Measurements from ENCODE around the gene SP6.

The SP6 gene

DNA sequence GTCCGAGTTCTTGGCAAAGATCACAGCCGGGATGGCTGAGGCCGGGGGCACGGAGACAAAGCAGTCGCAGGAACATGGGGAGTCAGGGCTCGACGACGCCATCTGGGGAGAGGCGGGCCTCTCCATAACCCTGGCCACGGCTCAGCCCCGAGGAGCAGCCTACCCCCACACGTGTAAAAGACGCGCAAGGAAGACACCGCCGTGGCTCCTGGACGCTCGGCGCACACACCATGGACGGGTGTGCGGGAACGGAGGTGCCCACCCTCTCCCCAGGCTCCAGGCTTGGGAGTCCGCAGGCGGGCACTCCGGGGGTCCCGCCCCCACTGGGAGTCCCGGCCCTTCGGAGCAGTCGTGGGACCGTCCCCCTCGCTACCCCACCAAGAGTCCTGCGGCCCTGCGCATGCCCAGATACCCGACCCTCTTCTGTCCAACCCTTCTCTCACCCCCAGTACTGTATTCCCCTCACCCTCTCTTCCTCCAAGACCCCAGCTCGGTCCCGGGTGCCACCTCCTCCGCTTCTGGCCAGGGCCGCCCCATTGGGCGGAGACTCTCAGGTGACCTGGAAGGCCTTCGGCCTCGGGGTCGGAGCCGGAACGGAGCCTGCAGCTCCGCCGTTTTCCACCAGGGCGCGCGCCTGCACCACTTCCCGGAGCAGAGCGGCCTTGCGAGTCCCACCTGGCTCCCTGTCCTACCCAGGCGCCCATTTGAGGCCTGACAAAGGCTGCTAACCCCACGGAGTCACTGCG, 10.0 kb downstream of the SP6 start, which contains the start of gene SCRN2:
Gene SCRN2 (minus strand): TSS at position 532 of the 746 bp plus-strand sequence. CDS start 430 bp downstream, at position 102.
- WGBS, result 1% methylated on average over 55 of the region's 55 CpGs
- Histone ChIP-seq H3K4me1 (ENCODE audit: insufficient read depth, low read length) (peaks cover 9% of the 10 kb centered on the region; the same call in 1 of the 2 replicates), H3K36me3 (ENCODE audit: insufficient read depth, low read length) (peaks cover 11% of the 10 kb centered on the region; the same call in 1 of the 2 replicates), H3K27me3 (ENCODE audit: insufficient read depth, low read length) (peaks cover 11% of the 10 kb centered on the region), H3K27ac (ENCODE audit: low read depth, low read length) (no peak within 1 kb of the TSS), H3K9ac (ENCODE audit: low read depth, low read length) (peak within 1 kb of the TSS; percentile 69), H3K9me3 (ENCODE audit: insufficient read depth, low read depth, low read length) (no peaks in the 10 kb centered on the region), H3K4me3 (ENCODE audit: low read length) (peak within 1 kb of the TSS; percentile 77)

DNA sequence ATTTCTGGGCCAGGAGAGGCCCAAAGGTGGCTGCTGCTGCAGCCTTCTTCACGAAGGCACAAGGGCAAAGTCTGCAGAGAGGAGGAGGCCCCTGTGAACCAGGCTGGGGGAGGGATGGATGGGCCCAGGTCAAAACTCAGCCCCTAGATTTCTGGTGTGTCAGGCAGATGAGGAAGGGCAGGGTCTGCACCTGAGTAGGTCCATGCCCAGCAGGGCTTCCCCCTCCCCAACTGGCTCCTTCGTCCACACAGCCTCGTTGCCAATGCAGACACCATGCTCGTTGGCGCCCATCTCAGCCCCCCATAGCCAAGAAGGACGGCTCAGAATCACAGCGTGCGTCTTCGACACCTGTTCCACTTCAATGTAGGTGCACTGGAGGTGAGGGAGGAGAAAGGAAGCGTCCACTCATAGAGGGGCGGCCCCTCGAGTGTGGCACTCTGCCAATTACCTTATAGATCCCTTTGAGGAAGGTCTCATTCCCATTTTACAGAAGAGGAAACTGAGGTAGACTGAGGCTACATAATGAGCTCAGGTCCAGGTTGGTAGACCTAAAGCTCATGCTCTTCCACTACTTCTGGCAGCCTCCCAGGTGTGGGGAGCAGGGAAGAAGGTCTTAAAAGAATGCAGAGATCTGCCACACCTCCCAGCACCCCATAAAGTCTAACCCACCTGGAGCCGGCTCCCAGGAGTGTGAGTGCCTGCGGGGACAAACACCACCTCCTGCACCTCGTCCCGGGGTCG, 10.8 kb downstream of the SP6 start:
- Histone ChIP-seq H3K27ac (ENCODE audit: low read depth, low read length) (no peak overlapping the region), H3K9ac (ENCODE audit: low read depth, low read length) (peak overlapping the region; percentile 69)
- 60% methylated on average over 17 of the region's 17 CpGs for WGBS

DNA sequence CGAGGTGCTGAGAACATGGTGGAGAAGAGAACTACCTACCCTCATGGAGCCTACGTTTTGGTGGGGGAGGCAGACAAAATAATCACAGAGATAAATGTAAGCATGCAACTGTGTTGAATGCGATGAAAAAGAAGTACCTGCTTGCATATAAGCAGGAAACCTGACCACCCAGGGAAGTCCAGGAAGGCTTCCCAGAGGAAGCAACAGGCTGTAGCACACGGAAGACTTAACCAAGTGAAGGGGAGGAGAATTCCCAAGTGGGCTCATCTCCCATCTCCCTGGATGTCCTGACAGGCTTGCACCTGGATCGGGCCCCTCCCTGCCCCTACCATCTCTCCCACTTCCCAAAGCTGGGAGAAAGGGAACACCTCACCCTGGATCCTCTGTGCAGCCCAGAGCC, 11.9 kb downstream of the SP6 start:
- no peak overlapping the region for H3K9ac ChIP-seq (ENCODE audit: low read depth, low read length)
- no peak overlapping the region for H3K27ac ChIP-seq (ENCODE audit: low read depth, low read length)
- H3K4me3 ChIP-seq (ENCODE audit: low read length), result no peak overlapping the region
- no peaks in the 10 kb centered on the region for H3K9me3 ChIP-seq (ENCODE audit: insufficient read depth, low read depth, low read length)
- 96% methylated on average over 5 of the region's 5 CpGs for WGBS
- peaks cover 15% of the 10 kb centered on the region for H3K36me3 ChIP-seq (ENCODE audit: insufficient read depth, low read length)
- peaks cover 5% of the 10 kb centered on the region; the same call in 1 of the 2 replicates for H3K4me1 ChIP-seq (ENCODE audit: insufficient read depth, low read length)
- no peaks in the 10 kb centered on the region; the same call in 1 of the 2 replicates for H3K27me3 ChIP-seq (ENCODE audit: insufficient read depth, low read length)

More for the DNA sequence above, 10.8 kb downstream of the SP6 start:
- H3K4me3 ChIP-seq (ENCODE audit: low read length), result peak overlapping the region; percentile 77
- H3K4me1 ChIP-seq (ENCODE audit: insufficient read depth, low read length), result peaks cover 8% of the 10 kb centered on the region; the same call in 1 of the 2 replicates
- H3K27me3 ChIP-seq (ENCODE audit: insufficient read depth, low read length), result peaks cover 3% of the 10 kb centered on the region
- H3K36me3 ChIP-seq (ENCODE audit: insufficient read depth, low read length), result peaks cover 15% of the 10 kb centered on the region
- no peaks in the 10 kb centered on the region for H3K9me3 ChIP-seq (ENCODE audit: insufficient read depth, low read depth, low read length)

GRCh38 chr17:47838636-47839035, 12.3 kb downstream of the SP6 start:
- H3K4me1 ChIP-seq (ENCODE audit: insufficient read depth, low read length), result peaks cover 5% of the 10 kb centered on the region; the same call in 1 of the 2 replicates
- no peak overlapping the region for H3K9ac ChIP-seq (ENCODE audit: low read depth, low read length)
- H3K27ac ChIP-seq (ENCODE audit: low read depth, low read length), result no peak overlapping the region
- no peak overlapping the region for H3K4me3 ChIP-seq (ENCODE audit: low read length)
- no peaks in the 10 kb centered on the region for H3K27me3 ChIP-seq (ENCODE audit: insufficient read depth, low read length)
- peaks cover 15% of the 10 kb centered on the region for H3K36me3 ChIP-seq (ENCODE audit: insufficient read depth, low read length)
- H3K9me3 ChIP-seq (ENCODE audit: insufficient read depth, low read depth, low read length), result no peaks in the 10 kb centered on the region
- 93% methylated on average over 13 of the region's 13 CpGs for WGBS

DNA sequence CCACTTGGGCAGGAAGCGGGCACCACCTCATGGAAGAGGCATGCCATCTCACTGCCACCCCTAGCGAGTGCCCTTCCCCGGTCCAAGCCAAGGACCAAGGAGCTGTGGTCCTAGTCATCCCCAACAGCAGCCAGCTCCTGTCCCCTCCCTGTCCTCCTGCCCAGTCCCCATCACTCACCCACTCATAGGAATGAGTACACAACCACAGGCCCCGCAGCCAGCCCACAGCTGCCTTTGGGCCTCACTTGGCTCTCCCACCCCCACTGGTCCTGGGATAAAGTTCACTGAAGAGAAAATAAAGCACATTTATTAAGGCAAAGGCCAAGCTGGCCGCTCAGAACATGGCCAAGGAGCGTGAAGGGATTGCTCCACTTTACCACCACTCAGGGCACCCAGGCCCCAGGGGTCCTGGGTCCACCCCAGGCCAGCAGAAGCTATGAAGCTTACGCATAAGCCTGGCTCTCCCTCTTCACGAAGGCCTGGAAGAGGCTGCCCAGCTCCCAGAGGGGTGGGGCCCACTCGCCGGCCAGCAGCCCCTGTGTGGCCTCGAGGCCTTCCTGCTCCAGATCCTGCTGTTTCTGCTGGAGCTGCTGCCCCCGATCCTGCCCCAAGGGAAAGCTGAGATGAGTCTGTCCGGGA, 13.4 kb downstream of the SP6 start:
- 90% methylated on average over 13 of the region's 13 CpGs for WGBS
- H3K4me1 ChIP-seq (ENCODE audit: insufficient read depth, low read length), result no peaks in the 10 kb centered on the region
- H3K27ac ChIP-seq (ENCODE audit: low read depth, low read length), result no peak overlapping the region
- H3K27me3 ChIP-seq (ENCODE audit: insufficient read depth, low read length), result no peaks in the 10 kb centered on the region
- H3K36me3 ChIP-seq (ENCODE audit: insufficient read depth, low read length), result peaks cover 15% of the 10 kb centered on the region
- H3K4me3 ChIP-seq (ENCODE audit: low read length), result no peak overlapping the region
- no peak overlapping the region for H3K9ac ChIP-seq (ENCODE audit: low read depth, low read length)
- H3K9me3 ChIP-seq (ENCODE audit: insufficient read depth, low read depth, low read length), result no peaks in the 10 kb centered on the region

DNA sequence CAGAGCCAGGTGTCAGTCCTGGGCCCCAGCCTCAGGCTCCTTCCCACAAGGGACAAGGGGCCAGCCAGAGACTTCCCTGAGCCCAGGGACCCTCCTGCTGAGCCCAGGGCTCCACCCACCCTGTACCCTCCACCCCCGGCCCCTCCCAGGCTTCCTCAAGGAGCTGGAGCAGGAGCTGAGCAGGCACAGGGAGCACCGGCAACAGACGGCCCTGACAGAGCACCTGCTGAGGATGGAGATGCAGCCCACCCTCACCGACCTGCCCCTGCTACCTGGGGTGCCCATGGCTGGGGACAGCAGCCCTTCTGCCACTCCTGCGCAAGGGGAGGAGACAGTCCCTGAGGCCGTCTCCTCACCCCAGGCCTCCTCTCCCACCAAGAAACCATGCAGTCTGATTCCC, 14.4 kb downstream of the SP6 start:
- H3K4me1 ChIP-seq (ENCODE audit: insufficient read depth, low read length), result no peaks in the 10 kb centered on the region
- no peaks in the 10 kb centered on the region for H3K27me3 ChIP-seq (ENCODE audit: insufficient read depth, low read length)
- peaks cover 15% of the 10 kb centered on the region for H3K36me3 ChIP-seq (ENCODE audit: insufficient read depth, low read length)
- 75% methylated on average over 6 of the region's 6 CpGs for WGBS
- no peak overlapping the region for H3K4me3 ChIP-seq (ENCODE audit: low read length)
- H3K9me3 ChIP-seq (ENCODE audit: insufficient read depth, low read depth, low read length), result no peaks in the 10 kb centered on the region
- H3K9ac ChIP-seq (ENCODE audit: low read depth, low read length), result no peak overlapping the region
- H3K27ac ChIP-seq (ENCODE audit: low read depth, low read length), result no peak overlapping the region

- Histone ChIP-seq H3K27ac (ENCODE audit: low read depth, low read length) (no peak overlapping the region), H3K36me3 (ENCODE audit: insufficient read depth, low read length) (peaks cover 15% of the 10 kb centered on the region), H3K27me3 (ENCODE audit: insufficient read depth, low read length) (no peaks in the 10 kb centered on the region), H3K9ac (ENCODE audit: low read depth, low read length) (no peak overlapping the region), H3K4me1 (ENCODE audit: insufficient read depth, low read length) (no peaks in the 10 kb centered on the region), H3K4me3 (ENCODE audit: low read length) (no peak overlapping the region), H3K9me3 (ENCODE audit: insufficient read depth, low read depth, low read length) (no peaks in the 10 kb centered on the region)
- WGBS, result 96% methylated on average over 4 of the region's 5 CpGs
Measured at GRCh38 chr17:47834756-47835155, 16.2 kb downstream of the SP6 start.

DNA sequence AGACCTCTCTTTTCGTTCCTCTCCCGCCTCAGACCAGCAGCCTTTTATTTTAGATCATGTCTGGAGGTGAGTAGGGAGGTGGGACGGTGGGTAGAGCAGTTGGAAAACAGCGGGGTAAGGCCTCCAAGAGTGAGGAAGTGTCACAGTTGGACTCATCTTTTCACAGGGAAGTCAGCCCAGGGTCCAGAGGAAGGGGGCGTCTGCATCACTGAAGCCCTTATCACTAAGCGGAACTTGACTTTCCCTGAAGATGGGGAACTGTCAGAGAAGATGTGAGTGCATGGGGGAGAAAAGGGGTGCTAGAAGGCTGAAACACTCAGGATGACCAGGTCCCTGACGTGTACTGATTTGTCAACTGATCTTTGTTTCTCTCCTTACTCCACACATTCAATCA, 19.0 kb downstream of the SP6 start:
- Histone ChIP-seq H3K9ac (ENCODE audit: low read depth, low read length) (no peak overlapping the region), H3K27me3 (ENCODE audit: insufficient read depth, low read length) (no peaks in the 10 kb centered on the region), H3K4me3 (ENCODE audit: low read length) (peak overlapping the region; percentile 96), H3K36me3 (ENCODE audit: insufficient read depth, low read length) (peaks cover 21% of the 10 kb centered on the region), H3K27ac (ENCODE audit: low read depth, low read length) (no peak overlapping the region), H3K4me1 (ENCODE audit: insufficient read depth, low read length) (no peaks in the 10 kb centered on the region), H3K9me3 (ENCODE audit: insufficient read depth, low read depth, low read length) (no peaks in the 10 kb centered on the region)
- 21% methylated on average over 7 of the region's 7 CpGs for WGBS

GRCh38 chr17:47831003-47831933, 19.7 kb downstream of the SP6 start, which contains the start of the genes LRRC46 and MRPL10:
Gene LRRC46 (plus strand): TSS chr17:47831670. CDS start chr17:47831990, 320 bp downstream.
Gene MRPL10 (minus strand): TSS chr17:47831541. CDS start chr17:47831511, 30 bp downstream.
- no peaks in the 10 kb centered on the region for H3K27me3 ChIP-seq (ENCODE audit: insufficient read depth, low read length)
- no peaks in the 10 kb centered on the region for H3K9me3 ChIP-seq (ENCODE audit: insufficient read depth, low read depth, low read length)
- H3K4me1 ChIP-seq (ENCODE audit: insufficient read depth, low read length), result no peaks in the 10 kb centered on the region
- peak within 1 kb of the TSS; percentile 96 for H3K4me3 ChIP-seq (ENCODE audit: low read length)
- peak within 1 kb of the TSS; percentile 67 for H3K27ac ChIP-seq (ENCODE audit: low read depth, low read length)
- peaks cover 26% of the 10 kb centered on the region for H3K36me3 ChIP-seq (ENCODE audit: insufficient read depth, low read length)
- under 1% methylated on average over 42 of the region's 42 CpGs for WGBS
- peak within 1 kb of the TSS; percentile 89 for H3K9ac ChIP-seq (ENCODE audit: low read depth, low read length)

- WGBS, result 88% methylated on average over 18 of the region's 18 CpGs
- Histone ChIP-seq H3K9ac (ENCODE audit: low read depth, low read length) (peak overlapping the region; percentile 89), H3K27ac (ENCODE audit: low read depth, low read length) (peak overlapping the region; percentile 67; the same call in 1 of the 2 replicates), H3K27me3 (ENCODE audit: insufficient read depth, low read length) (no peaks in the 10 kb centered on the region), H3K4me1 (ENCODE audit: insufficient read depth, low read length) (no peaks in the 10 kb centered on the region), H3K36me3 (ENCODE audit: insufficient read depth, low read length) (peaks cover 25% of the 10 kb centered on the region), H3K9me3 (ENCODE audit: insufficient read depth, low read depth, low read length) (no peaks in the 10 kb centered on the region), H3K4me3 (ENCODE audit: low read length) (peak overlapping the region; percentile 96)
Measured at GRCh38 chr17:47830396-47831002, 20.5 kb downstream of the SP6 start.
